Measurements from ENCODE around the gene SHC4. TPM values are rescaled to one million over a fixed set of nuclear protein-coding genes. Genes with fewer than 3 reads are reported as not detected.

The SHC4 gene
- polyA plus RNA-seq, 1 of the 3 experiments (the other 2 are of a cell fraction) = 1.6 TPM

- DNase-seq = no peak
- Histone ChIP-seq H3K4me2 (no peak overlapping the region), H3K4me3 (ENCODE audit: low read depth in 2 of 2, low read length in 1 of 2) (no peak overlapping the region), H3K79me2 (ENCODE audit: insufficient read depth) (no peaks in the 10 kb centered on the region), H3K9ac (no peak overlapping the region), H3K27ac (ENCODE audit: low read depth in 2 of 2, low read length in 1 of 2) (no peak overlapping the region), H3K36me3 (replicated peaks in 1 of 2; ENCODE audit: control insufficient read depth in 1 of 2, insufficient read depth in 2 of 2, low read length in 1 of 2) (peaks cover 0 to 4% of the 10 kb centered on the region in 2 experiments), H2AFZ (ENCODE audit: low read depth) (no peak overlapping the region), H3K4me1 (ENCODE audit: control insufficient read depth in 1 of 2, insufficient read depth in 2 of 2, low read depth in 1 of 2, low read length in 1 of 2) (no peaks in the 10 kb centered on the region), H3K9me3 (no peaks in the 10 kb centered on the region), H4K20me1 (ENCODE audit: insufficient read depth) (no peaks in the 10 kb centered on the region), H3K9me2 (no peaks in the 10 kb centered on the region), H3K27me3 (ENCODE audit: insufficient read depth) (no peaks in the 10 kb centered on the region), H3F3A (replicated peaks; ENCODE audit: insufficient read depth) (no peaks in the 10 kb centered on the region)
- CTCF ChIA-PET = interaction anchor here (1.0 to 1.8 kb wide), 4 partner anchors 19 to 497 kb away, joined by 3 to 5 read pairs (median 4); no protein-coding TSS in a partner anchor
- POLR2A ChIA-PET = no interaction called here
- TF ChIP-seq EZH2phosphoT487 (IDR thresholded peaks at IDR 0.05; ENCODE audit: borderline replicate concordance, low read depth) = no peak
- no peak for TF ChIP-seq CHD2 (IDR thresholded peaks at IDR 0.05; ENCODE audit: low read length, partially characterized antibody)
- no peak for TF ChIP-seq MEF2A (IDR thresholded peaks at IDR 0.05; ENCODE audit: borderline replicate concordance, low read depth)
- no peak for TF ChIP-seq GABPA (IDR thresholded peaks at IDR 0.05; ENCODE audit: low read depth)
- TF ChIP-seq NRF1 (IDR thresholded peaks at IDR 0.05; ENCODE audit: low read depth, low read length) = no peak
- TF ChIP-seq RFX5 (IDR thresholded peaks at IDR 0.05; ENCODE audit: low read length) = no peak
- no peak for TF ChIP-seq JUND (IDR thresholded peaks at IDR 0.05)
- TF ChIP-seq RCOR1 (IDR thresholded peaks at IDR 0.05; ENCODE audit: low read length) = no peak
- no peak for TF ChIP-seq PBX3 (IDR thresholded peaks at IDR 0.05)
- TF ChIP-seq MXI1 (IDR thresholded peaks at IDR 0.05; ENCODE audit: low read depth, low read length) = no peak
- TF ChIP-seq FOXM1 (IDR thresholded peaks at IDR 0.05; ENCODE audit: low read depth) = no peak
- TF ChIP-seq REST (IDR thresholded peaks at IDR 0.05; ENCODE audit: low read depth, low read length) = no peak
- no peak for TF ChIP-seq USF1 (IDR thresholded peaks at IDR 0.05; ENCODE audit: borderline replicate concordance, low read depth)
- no peak for TF ChIP-seq EP300 (IDR thresholded peaks at IDR 0.05; ENCODE audit: borderline replicate concordance in 1 of 2, low read depth in 1 of 2, low read length in 1 of 2)
- no peak for TF ChIP-seq USF2 (IDR thresholded peaks at IDR 0.05; ENCODE audit: borderline replicate concordance, low read depth, low read length)
- no peak for TF ChIP-seq CTCF (IDR thresholded peaks at IDR 0.05)
- TF ChIP-seq SIN3A (IDR thresholded peaks at IDR 0.05; ENCODE audit: borderline replicate concordance, low read depth, low read length) = no peak
- no peak for TF ChIP-seq RXRA (IDR thresholded peaks at IDR 0.05; ENCODE audit: borderline replicate concordance, low read depth)
Observed at GRCh38 chr15:48833526-48834239, 130.0 kb downstream of the SHC4 start.
